22Rv1 (cell line): Measurements from ENCODE around the gene RARS2.
"Not testable (repeated sequence)": the region's sequence is repeated elsewhere in the genome, so short reads cannot be mapped to it uniquely, and the experiment has no call there.

Experiments used
- H3K27ac ChIP-seq: fragments of 450-650 bp; 2 replicates; pipeline ENCODE4 v1.5.1; 2017
- CTCF ChIP-seq: fragments of 450-650 bp; IDR thresholded peaks from 2 replicates; pipeline ENCODE4 v1.5.1; 2017; ENCODE audit warnings: mild to moderate bottlenecking
- ZFX ChIP-seq: fragments of 450-650 bp; IDR thresholded peaks from 2 replicates; pipeline ENCODE4 v1.6.1; 2017; ENCODE audit warnings: antibody characterized with exemption, borderline replicate concordance

The RARS2 gene

GRCh38 chr6:87628424-87628823 lies 38.6 kb upstream of the RARS2 start:
- no peak overlapping the region for H3K27ac ChIP-seq
- no peak for TF ChIP-seq CTCF
- TF ChIP-seq ZFX = no peak

GRCh38 chr6:87623248-87623647 lies 33.5 kb upstream of the RARS2 start:
- TF ChIP-seq CTCF = no peak
- no peak for TF ChIP-seq ZFX
- no peak overlapping the region for H3K27ac ChIP-seq

- TF ChIP-seq ZFX (no peak), CTCF (no peak)
- no peak overlapping the region for H3K27ac ChIP-seq
These were observed 28.7 kb upstream of the RARS2 start for GRCh38 chr6:87618531-87618930.

GRCh38 chr6:87617405-87617804 lies 27.6 kb upstream of the RARS2 start:
- H3K27ac ChIP-seq = no peak overlapping the region
- TF ChIP-seq CTCF (no peak), ZFX (no peak)

GRCh38 chr6:87613018-87613417 lies 23.2 kb upstream of the RARS2 start:
- H3K27ac ChIP-seq = not testable (repeated sequence)

GRCh38 chr6:87608802-87609201 lies 19.0 kb upstream of the RARS2 start:
- no peak overlapping the region for H3K27ac ChIP-seq
- TF ChIP-seq CTCF (no peak), ZFX (no peak)

GRCh38 chr6:87606199-87606598 lies 16.4 kb upstream of the RARS2 start:
- TF ChIP-seq ZFX = no peak
- no peak for TF ChIP-seq CTCF
- no peak overlapping the region for H3K27ac ChIP-seq

GRCh38 chr6:87600576-87600975 lies 10.8 kb upstream of the RARS2 start:
- no peak for TF ChIP-seq ZFX
- TF ChIP-seq CTCF = no peak
- no peak overlapping the region for H3K27ac ChIP-seq
